Parathyroid adenoma (tissue), 2 donors: Measurements from ENCODE around the gene RSPH1.

Source experiments
- H2AFZ ChIP-seq: fragments of 300-600 bp; sonication (generic); one replicate; pipeline ENCODE4 v1.7.0; 2017; ENCODE audit warnings: antibody characterized with exemption, mild to moderate bottlenecking
- H3K27ac ChIP-seq: fragments of 300-600 bp; sonication (generic); one replicate; pipeline ENCODE4 v1.7.0; 2017
- H3K27me3 ChIP-seq: fragments of 300-600 bp; sonication (generic); one replicate; pipeline ENCODE4 v1.7.0; 2017; ENCODE audit warnings: low read length; ENCODE audit not compliant: control insufficient read depth, insufficient read depth
- H3K36me3 ChIP-seq: fragments of 300-600 bp; sonication (generic); one replicate; pipeline ENCODE4 v1.7.0; 2017; ENCODE audit warnings: low read length; ENCODE audit not compliant: control insufficient read depth, insufficient read depth
- H3K4me1 ChIP-seq: fragments of 300-600 bp; sonication (generic); one replicate; pipeline ENCODE4 v1.7.0; 2017; ENCODE audit warnings: control low read depth
- H3K4me2 ChIP-seq: fragments of 300-600 bp; sonication (generic); one replicate; pipeline ENCODE4 v1.7.0; 2017; ENCODE audit warnings: low read length
- H3K4me3 ChIP-seq: fragments of 300-600 bp; sonication (generic); one replicate; pipeline ENCODE4 v1.7.0; 2017; ENCODE audit warnings: low read depth, low read length
- H3K79me2 ChIP-seq: fragments of 300-600 bp; sonication (generic); one replicate; pipeline ENCODE4 v1.7.0; 2017; ENCODE audit warnings: control low read depth
- H3K9ac ChIP-seq: fragments of 300-600 bp; sonication (generic); one replicate; pipeline ENCODE4 v1.7.0; 2017; ENCODE audit warnings: mild to moderate bottlenecking
- H3K9me3 ChIP-seq: fragments of 300-600 bp; sonication (generic); one replicate; pipeline ENCODE4 v1.7.0; 2017; ENCODE audit warnings: low read length; ENCODE audit not compliant: control insufficient read depth
- CTCF ChIP-seq: fragments of 300-600 bp; sonication (generic); IDR thresholded peaks from one replicate; pipeline ENCODE4 v1.7.0; 2017; ENCODE audit warnings: antibody characterized with exemption, mild to moderate bottlenecking
- donor health status: primary hyperparathyroidism.

RSPH1 gene

DNA sequence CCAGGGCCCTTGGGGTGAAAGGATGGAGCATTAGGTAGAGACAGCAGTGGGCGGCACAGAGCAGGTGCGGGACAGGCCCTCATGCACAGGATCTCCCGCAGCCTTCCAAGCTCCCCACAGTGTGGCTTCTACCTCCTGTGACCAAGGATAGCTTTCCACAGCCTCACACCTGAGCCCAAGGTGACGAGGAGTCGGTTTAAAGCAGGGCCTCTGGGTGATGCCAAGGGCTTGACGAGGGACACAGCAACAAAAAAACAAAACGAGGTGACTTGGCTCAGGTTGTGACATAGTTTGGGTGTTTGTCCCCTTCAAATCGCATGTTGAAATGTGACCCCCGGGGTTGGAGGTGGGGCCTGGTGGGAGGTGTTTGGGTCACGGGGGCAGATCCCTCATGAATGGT lies 15.3 kb downstream of the RSPH1 start:
- no peaks in the 10 kb centered on the region for H3K79me2 ChIP-seq
- H3K9ac ChIP-seq, result no peak overlapping the region
- H3K36me3 ChIP-seq, result no peaks in the 10 kb centered on the region
- TF ChIP-seq CTCF, result no peak
- H3K27me3 ChIP-seq, result no peaks in the 10 kb centered on the region
- H3K27ac ChIP-seq, result no peak overlapping the region
- H3K4me3 ChIP-seq, result no peak overlapping the region
- no peak overlapping the region for H2AFZ ChIP-seq
- no peaks in the 10 kb centered on the region for H3K4me1 ChIP-seq
- no peaks in the 10 kb centered on the region for H3K9me3 ChIP-seq
- H3K4me2 ChIP-seq, result no peak overlapping the region

DNA sequence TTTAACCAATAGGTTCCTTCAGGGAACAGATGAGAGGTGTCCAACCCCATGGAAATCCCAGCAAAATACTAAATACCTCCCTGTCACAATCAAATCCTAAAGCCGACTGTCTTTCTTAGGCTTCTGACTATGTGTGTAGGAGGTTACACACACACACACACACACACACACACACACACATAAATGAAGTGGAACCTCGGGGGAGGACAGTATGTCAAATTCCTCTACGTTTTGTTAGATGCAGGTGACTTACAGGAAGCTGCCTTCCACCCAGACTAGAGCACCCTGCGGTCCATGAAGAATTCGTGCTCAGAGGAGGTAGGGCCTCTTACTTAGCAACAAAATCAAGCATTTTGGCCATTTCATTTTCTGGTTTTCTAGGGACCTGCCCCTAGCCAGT lies 16.4 kb downstream of the RSPH1 start:
- no peak overlapping the region for H3K4me2 ChIP-seq
- H3K4me1 ChIP-seq, result no peaks in the 10 kb centered on the region
- TF ChIP-seq CTCF, result no peak
- no peaks in the 10 kb centered on the region for H3K79me2 ChIP-seq
- no peaks in the 10 kb centered on the region for H3K27me3 ChIP-seq
- no peak overlapping the region for H3K27ac ChIP-seq
- H3K36me3 ChIP-seq, result no peaks in the 10 kb centered on the region
- H2AFZ ChIP-seq, result no peak overlapping the region
- no peak overlapping the region for H3K4me3 ChIP-seq
- no peak overlapping the region for H3K9ac ChIP-seq
- H3K9me3 ChIP-seq, result no peaks in the 10 kb centered on the region

DNA sequence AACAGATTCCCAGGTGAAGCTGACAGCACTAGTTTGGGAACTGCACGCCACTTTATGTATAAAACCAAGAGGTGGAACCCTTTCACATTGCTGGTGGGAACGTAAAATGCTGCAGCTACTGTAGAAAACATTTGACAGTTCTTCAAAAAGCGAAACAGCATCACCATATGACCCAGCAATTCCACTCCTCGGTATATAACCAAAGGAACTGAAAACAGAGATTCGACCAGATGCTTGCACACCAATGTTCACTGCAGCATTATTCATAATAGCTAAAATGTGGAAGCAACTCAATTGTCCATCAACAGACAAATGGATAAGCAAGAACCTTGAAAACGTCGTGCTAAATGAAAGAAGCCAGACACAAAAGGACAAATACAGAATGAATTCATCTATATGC lies 17.5 kb downstream of the RSPH1 start:
- H3K36me3 ChIP-seq, result no peaks in the 10 kb centered on the region
- H3K79me2 ChIP-seq, result no peaks in the 10 kb centered on the region
- no peaks in the 10 kb centered on the region for H3K4me1 ChIP-seq
- no peak for TF ChIP-seq CTCF
- no peak overlapping the region for H3K27ac ChIP-seq
- no peak overlapping the region for H3K9ac ChIP-seq
- H2AFZ ChIP-seq, result no peak overlapping the region
- no peak overlapping the region for H3K4me2 ChIP-seq
- H3K4me3 ChIP-seq, result no peak overlapping the region
- no peaks in the 10 kb centered on the region for H3K9me3 ChIP-seq
- H3K27me3 ChIP-seq, result no peaks in the 10 kb centered on the region

DNA sequence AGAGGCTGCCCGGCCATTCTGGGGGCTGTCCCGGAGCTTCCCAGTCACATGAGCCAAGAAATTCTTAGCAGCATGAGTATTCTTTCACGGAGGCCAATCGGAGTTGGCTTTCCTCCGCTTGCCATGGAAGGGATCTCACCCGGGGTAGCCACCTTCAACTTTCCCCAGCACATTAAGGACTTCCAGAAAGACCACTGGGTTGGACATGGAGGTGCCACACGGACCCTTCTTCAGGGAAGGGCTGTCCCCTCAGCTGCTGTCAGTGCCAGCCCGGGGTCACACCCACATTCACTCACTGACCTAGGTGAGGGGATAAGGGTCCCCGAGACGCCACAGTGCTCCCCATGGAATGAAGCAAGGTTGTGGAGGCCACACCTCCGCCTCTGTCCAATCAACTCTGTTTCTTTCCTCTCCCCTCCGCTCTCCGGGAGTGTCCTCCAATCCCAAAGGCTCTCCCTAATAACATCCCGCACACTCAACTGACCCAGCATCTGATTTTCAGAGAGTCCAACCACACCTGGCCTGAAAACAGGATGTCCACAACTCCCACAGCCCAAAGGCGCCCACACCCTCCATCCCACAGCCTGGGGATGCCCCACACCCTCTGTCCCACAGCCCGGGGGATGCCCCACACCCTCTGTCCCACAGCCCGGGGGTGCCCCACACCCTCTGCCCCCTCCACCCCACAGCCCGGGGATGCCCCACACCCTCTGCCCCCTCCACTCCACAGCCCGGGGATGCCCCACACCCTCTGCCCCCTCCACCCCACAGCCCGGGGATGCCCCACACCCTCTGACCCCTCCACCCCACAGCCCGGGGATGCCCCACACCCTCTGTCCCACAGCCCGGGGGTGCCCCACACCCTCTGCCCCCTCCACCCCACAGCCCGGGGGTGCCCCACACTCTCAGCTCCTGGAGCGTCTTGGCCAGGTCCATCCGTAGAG lies 19.4 kb downstream of the RSPH1 start:
- H3K4me3 ChIP-seq, result no peak overlapping the region
- TF ChIP-seq CTCF, result no peak
- no peak overlapping the region for H3K9ac ChIP-seq
- no peaks in the 10 kb centered on the region for H3K4me1 ChIP-seq
- H3K9me3 ChIP-seq, result no peaks in the 10 kb centered on the region
- H3K79me2 ChIP-seq, result no peaks in the 10 kb centered on the region
- H3K4me2 ChIP-seq, result no peak overlapping the region
- no peak overlapping the region for H3K27ac ChIP-seq
- no peaks in the 10 kb centered on the region for H3K36me3 ChIP-seq
- H2AFZ ChIP-seq, result no peak overlapping the region
- no peaks in the 10 kb centered on the region for H3K27me3 ChIP-seq
